Spleen (tissue), 11 donors: Measurements from ENCODE around the gene ZFYVE19. TPM values are rescaled to one million over a fixed set of nuclear protein-coding genes. Genes with fewer than 3 reads are reported as not detected.

Source experiments
- DNase-seq: peaks from one replicate; pipeline ENCODE4 v3.0.0-alpha.2; 2020
- H3K27ac ChIP-seq, 8 donors: fragments of 200-600 bp; sonication (generic) in 7 of 8; 1 replicate in 4 of 8; 2 replicates in 4 of 8; pipeline versions ENCODE4 v1.5.0 to v1.8.0; 2016 to 2021; ENCODE audit warnings: inconsistent platforms in 4 of 8, mild to moderate bottlenecking in 4 of 8, moderate library complexity in 1 of 8
- H3K27me3 ChIP-seq, 7 donors: fragments of 200-600 bp; sonication (generic) in 6 of 7; replicated peaks in 1 of 7; 1 replicate in 4 of 7; 2 replicates in 3 of 7; pipeline versions ENCODE4 v1.5.0 to v1.8.0; 2016 to 2021; ENCODE audit warnings: inconsistent platforms in 3 of 7, mild to moderate bottlenecking in 1 of 7
- H3K36me3 ChIP-seq, 6 donors: fragments of 200-600 bp; sonication (generic) in 5 of 6; 1 replicate in 4 of 6; 2 replicates in 2 of 6; pipeline versions ENCODE4 v1.5.0 to v1.8.0; 2016 to 2021; ENCODE audit warnings: inconsistent platforms in 2 of 6
- H3K4me1 ChIP-seq, 6 donors: fragments of 200-600 bp; sonication (generic) in 5 of 6; 1 replicate in 3 of 6; 2 replicates in 3 of 6; pipeline versions ENCODE4 v1.5.0 to v1.8.0; 2016 to 2021; ENCODE audit warnings: inconsistent platforms in 3 of 6
- H3K4me3 ChIP-seq, 8 donors: fragments of 200-600 bp; sonication (generic) in 7 of 8; 1 replicate in 4 of 8; 2 replicates in 4 of 8; pipeline versions ENCODE4 v1.5.0 to v1.8.0; 2016 to 2021; ENCODE audit warnings: inconsistent platforms in 4 of 8, mild to moderate bottlenecking in 4 of 8, moderate library complexity in 2 of 8
- H3K9me3 ChIP-seq, 8 donors: fragments of 200-600 bp; sonication (generic) in 7 of 8; 1 replicate in 4 of 8; 2 replicates in 4 of 8; pipeline versions ENCODE4 v1.5.0 to v1.8.0; 2016 to 2021; ENCODE audit warnings: inconsistent platforms in 4 of 8
- CTCF ChIP-seq, 11 experiments: fragments of 200-600 bp in 7 of 11; fragments of 450-650 bp in 4 of 11; sonication (generic) in 4 of 11; IDR thresholded peaks in 8 of 11; conservative IDR thresholded peaks in 3 of 11; 1 replicate in 7 of 11; 2 replicates in 4 of 11; pipeline versions ENCODE4 v1.4.0 to v1.8.0; 2016 to 2021; ENCODE audit warnings: antibody characterized with exemption in 11 of 11, inconsistent platforms in 4 of 11, mild to moderate bottlenecking in 1 of 11
- POLR2A ChIP-seq, 3 donors: fragments of 450-650 bp; IDR thresholded peaks; one replicate each; pipeline ENCODE4 v1.5.1; 2017; ENCODE audit warnings: antibody characterized with exemption in 3 of 3, mild to moderate bottlenecking in 1 of 3
- POLR2AphosphoS5 ChIP-seq, 3 donors: sonication (generic); formaldehyde crosslinking; IDR thresholded peaks; one replicate each; pipeline ENCODE4 v1.5.1; 2017; ENCODE audit warnings: antibody characterized with exemption in 3 of 3
- WGBS, 5 donors: extraction: QIAGEN DNeasy Blood & Tissue Kit in 3 of 5; methylation state at CpG; one replicate each; pipeline versions ENCODE4 v1.1.5 to v1.1.7; 2013 to 2018; 5-methylcytosine and 5-hydroxymethylcytosine counted together
- intact Hi-C: fragments of 100-400 bp; cut with DNase I; formaldehyde crosslinking; loops from one replicate; pipeline ENCODE4 v1.15.0; 2023; ENCODE audit warnings: low total_unique reads
- polyA plus RNA-seq, 3 donors: library from polyadenylated mRNA; stranded (reverse); fragments of 200-250 nt; gene quantifications; one replicate each; pipeline ENCODE4 v1.2.1, GENCODE V29; 2013
- total RNA-seq, 7 donors: library from RNA; depleted of rRNA in 3 of 7; stranded (reverse); fragments of >200 nt in 3 of 7; fragmentation: NEBNext Ultra II Directional in 4 of 7; extraction: Animal tissue kit (Norgen Biotek cat#: 25700) in 4 of 7; gene quantifications; one replicate each; pipeline versions ENCODE4 v1.1.0 to v1.2.1, GENCODE V29; 2016 to 2021
- donor health status: healthy with polysubstance abuse.
- donor health status: DM: no; HTN: no; CAD: no; lungs with moderate emphysema.
- donor health status: DM: no; HTN: no; CAD: no.
- donor health status: Bipolar disorder and iron deficiency.
- donor health status: healthy.
- donor health status: DM: no; HTN: no; CAD: no.
- donor health status: DM: yes; HTN: yes; CAD: no.

The ZFYVE19 gene
- total and polyA plus RNA-seq, 10 donors: 16.1 to 31.7 (median 22.3) TPM

- Histone ChIP-seq H3K9me3 (no peaks in the 10 kb centered on the region), H3K4me3 (no peak overlapping the region), H3K4me1 (peaks cover 9 to 51% (median 33%) of the 10 kb centered on the region in 6 donors), H3K27me3 (no peaks in the 10 kb centered on the region), H3K27ac (no peak overlapping the region), H3K36me3 (peaks cover 0 to 94% (median 60%) of the 10 kb centered on the region in 6 donors)
- WGBS, 5 donors: 88 to 97% (median 92%) methylated on average over 9 to 13 of the region's 13 CpGs
- no peak for DNase-seq
- no peak for TF ChIP-seq POLR2AphosphoS5 (IDR thresholded peaks at IDR 0.05)
- TF ChIP-seq CTCF (IDR thresholded peaks at IDR 0.05 in 8 of 11, conservative IDR thresholded peaks at IDR 0.05 in 3 of 11): no peak
- no peak for TF ChIP-seq POLR2A (IDR thresholded peaks at IDR 0.05)
- intact Hi-C loops: no loop called here
Measured at GRCh38 chr15:40772014-40772413, 34.9 kb upstream of the ZFYVE19 start.

GRCh38 chr15:40773496-40773895 lies 33.4 kb upstream of the ZFYVE19 start:
- Histone ChIP-seq H3K4me1 (peaks cover 8 to 44% (median 24%) of the 10 kb centered on the region in 6 donors), H3K27ac (no peak overlapping the region), H3K4me3 (no peak overlapping the region), H3K9me3 (no peaks in the 10 kb centered on the region), H3K36me3 (peaks cover 0 to 94% (median 67%) of the 10 kb centered on the region in 6 donors), H3K27me3 (no peaks in the 10 kb centered on the region)
- DNase-seq: peak; percentile 66
- TF ChIP-seq POLR2A (IDR thresholded peaks at IDR 0.05): no peak
- no peak for TF ChIP-seq CTCF (IDR thresholded peaks at IDR 0.05 in 8 of 11, conservative IDR thresholded peaks at IDR 0.05 in 3 of 11)
- TF ChIP-seq POLR2AphosphoS5 (IDR thresholded peaks at IDR 0.05): no peak
- WGBS, 5 donors: 90 to 97% (median 91%) methylated on average over 8 of the region's 8 CpGs
- intact Hi-C loops: no loop called here

GRCh38 chr15:40773902-40774301 lies 33.0 kb upstream of the ZFYVE19 start:
- intact Hi-C loops: no loop called here
- WGBS, 5 donors: 90 to 100% (median 94%) methylated on average over 6 of the region's 6 CpGs
- Histone ChIP-seq H3K9me3 (no peaks in the 10 kb centered on the region), H3K27me3 (no peaks in the 10 kb centered on the region), H3K4me1 (peaks cover 4 to 40% (median 20%) of the 10 kb centered on the region in 6 donors), H3K4me3 (no peak overlapping the region), H3K27ac (no peak overlapping the region), H3K36me3 (peaks cover 0 to 96% (median 71%) of the 10 kb centered on the region in 6 donors)
- TF ChIP-seq POLR2AphosphoS5 (IDR thresholded peaks at IDR 0.05) (no peak), CTCF (IDR thresholded peaks at IDR 0.05 in 8 of 11, conservative IDR thresholded peaks at IDR 0.05 in 3 of 11) (no peak), POLR2A (IDR thresholded peaks at IDR 0.05) (no peak)
- peak; percentile 28 for DNase-seq

GRCh38 chr15:40775007-40775406 lies 31.9 kb upstream of the ZFYVE19 start:
- DNase-seq: peak; percentile 47
- Histone ChIP-seq H3K4me1 (peaks cover 0 to 29% (median 9%) of the 10 kb centered on the region in 6 donors), H3K27me3 (no peaks in the 10 kb centered on the region), H3K27ac (no peak overlapping the region), H3K36me3 (peaks cover 0 to 100% (median 81%) of the 10 kb centered on the region in 6 donors), H3K9me3 (no peaks in the 10 kb centered on the region), H3K4me3 (no peak overlapping the region)
- intact Hi-C loops: no loop called here
- 93 to 97% (median 95%) methylated on average over 8 to 10 of the region's 10 CpGs for WGBS, 5 donors
- TF ChIP-seq CTCF (IDR thresholded peaks at IDR 0.05 in 8 of 11, conservative IDR thresholded peaks at IDR 0.05 in 3 of 11) (no peak), POLR2A (IDR thresholded peaks at IDR 0.05) (no peak), POLR2AphosphoS5 (IDR thresholded peaks at IDR 0.05) (no peak)
